ENCODE results near the gene CFAP45.

The CFAP45 gene

GRCh38 chr1:159826441-159827101, 73.4 kb downstream of the CFAP45 start, which contains the start of gene SLAMF8:
Gene SLAMF8, plus strand, starts transcription at chr1:159826873. Its CDS starts 26 bp downstream, at chr1:159826899.
- no peak for DNase-seq (ENCODE audit: low read depth)

GRCh38 chr1:159825564-159825963, 74.4 kb downstream of the CFAP45 start:
- no peak for DNase-seq (ENCODE audit: low read depth)

GRCh38 chr1:159823406-159823805, 76.6 kb downstream of the CFAP45 start:
- no peak for DNase-seq (ENCODE audit: low read depth)
